WERI-Rb-1 (cell line): ENCODE results near the gene XPO6.

Experiments used
- DNase-seq: peaks from one replicate; pipeline ENCODE4 v3.0.0-alpha.2; 2020
- H3K27ac ChIP-seq: fragments of 250-450 bp; sonication (Bioruptor Pico); 2 replicates; pipeline ENCODE4 v1.5.1; 2020; ENCODE audit warnings: mild to moderate bottlenecking, moderate library complexity
- H3K27me3 ChIP-seq: fragments of 250-450 bp; sonication (Bioruptor Pico); 2 replicates; pipeline ENCODE4 v1.5.1; 2021; ENCODE audit warnings: mild to moderate bottlenecking, low read depth, moderate library complexity; ENCODE audit not compliant: insufficient read depth, severe bottlenecking
- H3K36me3 ChIP-seq: fragments of 250-450 bp; sonication (Bioruptor Pico); 2 replicates; pipeline ENCODE4 v1.5.1; 2020; ENCODE audit warnings: mild to moderate bottlenecking, moderate library complexity
- H3K4me3 ChIP-seq: 2 replicates; pipeline ENCODE4 v1.5.1; 2011; ENCODE audit warnings: low read depth, mild to moderate bottlenecking, control low read depth, low read length
- H3K9me3 ChIP-seq: fragments of 250-450 bp; sonication (Bioruptor Pico); 2 replicates; pipeline ENCODE4 v1.5.1; 2021; ENCODE audit warnings: mild to moderate bottlenecking, moderate library complexity; ENCODE audit not compliant: severe bottlenecking
- CTCF ChIP-seq: IDR thresholded peaks from 2 replicates; pipeline ENCODE4 v1.5.1; 2011; ENCODE audit warnings: low read depth, mild to moderate bottlenecking, control low read depth, inconsistent platforms, low read length

The XPO6 gene

GRCh38 chr16:28105954-28106353 lies 105.8 kb downstream of the XPO6 start:
- DNase-seq, result no peak
- no peak overlapping the region for H3K4me3 ChIP-seq
- H3K27ac ChIP-seq, result no peak overlapping the region
- no peaks in the 10 kb centered on the region for H3K27me3 ChIP-seq
- peaks cover 97% of the 10 kb centered on the region for H3K36me3 ChIP-seq
- H3K9me3 ChIP-seq, result no peaks in the 10 kb centered on the region
- no peak for TF ChIP-seq CTCF

GRCh38 chr16:28105297-28105696 lies 106.5 kb downstream of the XPO6 start:
- no peaks in the 10 kb centered on the region for H3K9me3 ChIP-seq
- H3K27me3 ChIP-seq, result no peaks in the 10 kb centered on the region
- no peak for TF ChIP-seq CTCF
- DNase-seq, result no peak
- no peak overlapping the region for H3K27ac ChIP-seq
- H3K36me3 ChIP-seq, result peaks cover 99% of the 10 kb centered on the region
- no peak overlapping the region for H3K4me3 ChIP-seq

- Histone ChIP-seq H3K4me3 (no peak overlapping the region), H3K36me3 (peaks cover 96% of the 10 kb centered on the region), H3K9me3 (no peaks in the 10 kb centered on the region), H3K27me3 (no peaks in the 10 kb centered on the region), H3K27ac (no peak overlapping the region)
- TF ChIP-seq CTCF, result no peak
- no peak for DNase-seq
Observed at GRCh38 chr16:28104404-28104803, 107.4 kb downstream of the XPO6 start.

- Histone ChIP-seq H3K4me3 (no peak overlapping the region), H3K27me3 (no peaks in the 10 kb centered on the region), H3K27ac (no peak overlapping the region), H3K9me3 (no peaks in the 10 kb centered on the region), H3K36me3 (peaks cover 98% of the 10 kb centered on the region)
- DNase-seq, result no peak
- no peak for TF ChIP-seq CTCF
Observed at GRCh38 chr16:28103516-28104170, 108.1 kb downstream of the XPO6 start.

- peaks cover 88% of the 10 kb centered on the region for H3K36me3 ChIP-seq
- TF ChIP-seq CTCF, result no peak
Observed at GRCh38 chr16:28101533-28101890, 110.3 kb downstream of the XPO6 start.

More at GRCh38 chr16:28101533-28101890, 110.3 kb downstream of the XPO6 start:
- H3K9me3 ChIP-seq, result no peaks in the 10 kb centered on the region
- no peak overlapping the region for H3K4me3 ChIP-seq
- H3K27me3 ChIP-seq, result no peaks in the 10 kb centered on the region
- no peak for DNase-seq
- no peak overlapping the region for H3K27ac ChIP-seq
